ENCODE data around the gene NANOS3. TPM values are rescaled to one million over a fixed set of nuclear protein-coding genes. Genes with fewer than 3 reads are reported as not detected.

Gene NANOS3
- total and polyA plus RNA-seq, 9 of the 15 experiments (the other 6 are each of a cell fraction or from before 2014, with no cell fraction given) = not detected

DNA sequence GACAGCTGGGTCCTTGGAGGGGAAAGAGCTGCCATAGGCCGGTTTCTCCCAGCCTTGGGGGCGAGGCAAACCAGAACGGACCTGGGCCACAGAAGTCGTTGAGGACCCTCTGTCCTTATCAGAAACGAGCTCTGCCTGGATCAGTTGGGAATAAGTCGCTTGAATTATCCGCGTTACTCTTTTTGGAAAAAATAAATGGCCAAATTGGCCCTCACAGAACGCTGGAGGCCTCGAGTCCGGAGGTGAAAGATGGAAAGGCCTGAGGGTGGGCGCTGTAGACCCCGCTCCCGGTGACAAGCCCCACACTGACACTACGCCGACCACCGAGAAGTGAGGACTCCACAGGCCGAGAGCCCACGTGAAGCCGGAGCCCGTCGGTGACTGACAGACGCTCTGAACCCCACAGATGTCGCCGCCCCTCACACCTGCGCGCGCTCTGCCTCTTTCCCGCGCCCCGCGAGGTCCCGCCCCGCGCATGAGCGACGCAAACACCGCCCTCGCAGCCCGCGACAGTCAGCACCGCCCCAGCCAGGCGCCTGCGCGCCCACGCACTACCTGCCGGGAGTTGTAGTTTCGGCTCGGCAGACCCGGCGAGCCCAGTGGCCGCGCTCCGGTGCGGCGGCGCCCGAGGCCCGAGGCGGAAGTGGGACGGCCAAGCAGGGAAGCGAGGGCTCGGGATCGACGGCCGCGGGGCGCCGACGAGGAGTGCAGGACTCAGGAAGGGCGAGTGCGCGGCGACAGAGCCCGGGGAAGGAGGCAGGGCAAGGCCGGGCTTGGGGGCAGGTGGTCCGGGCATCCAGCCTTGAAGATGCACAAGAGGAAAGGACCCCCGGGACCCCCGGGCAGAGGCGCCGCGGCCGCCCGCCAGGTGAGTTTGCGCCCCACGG is 28.9 kb downstream of the NANOS3 start, which contains the start of the genes BRME1 and CC2D1A (continued):
- TF ChIP-seq, protein P1, sequence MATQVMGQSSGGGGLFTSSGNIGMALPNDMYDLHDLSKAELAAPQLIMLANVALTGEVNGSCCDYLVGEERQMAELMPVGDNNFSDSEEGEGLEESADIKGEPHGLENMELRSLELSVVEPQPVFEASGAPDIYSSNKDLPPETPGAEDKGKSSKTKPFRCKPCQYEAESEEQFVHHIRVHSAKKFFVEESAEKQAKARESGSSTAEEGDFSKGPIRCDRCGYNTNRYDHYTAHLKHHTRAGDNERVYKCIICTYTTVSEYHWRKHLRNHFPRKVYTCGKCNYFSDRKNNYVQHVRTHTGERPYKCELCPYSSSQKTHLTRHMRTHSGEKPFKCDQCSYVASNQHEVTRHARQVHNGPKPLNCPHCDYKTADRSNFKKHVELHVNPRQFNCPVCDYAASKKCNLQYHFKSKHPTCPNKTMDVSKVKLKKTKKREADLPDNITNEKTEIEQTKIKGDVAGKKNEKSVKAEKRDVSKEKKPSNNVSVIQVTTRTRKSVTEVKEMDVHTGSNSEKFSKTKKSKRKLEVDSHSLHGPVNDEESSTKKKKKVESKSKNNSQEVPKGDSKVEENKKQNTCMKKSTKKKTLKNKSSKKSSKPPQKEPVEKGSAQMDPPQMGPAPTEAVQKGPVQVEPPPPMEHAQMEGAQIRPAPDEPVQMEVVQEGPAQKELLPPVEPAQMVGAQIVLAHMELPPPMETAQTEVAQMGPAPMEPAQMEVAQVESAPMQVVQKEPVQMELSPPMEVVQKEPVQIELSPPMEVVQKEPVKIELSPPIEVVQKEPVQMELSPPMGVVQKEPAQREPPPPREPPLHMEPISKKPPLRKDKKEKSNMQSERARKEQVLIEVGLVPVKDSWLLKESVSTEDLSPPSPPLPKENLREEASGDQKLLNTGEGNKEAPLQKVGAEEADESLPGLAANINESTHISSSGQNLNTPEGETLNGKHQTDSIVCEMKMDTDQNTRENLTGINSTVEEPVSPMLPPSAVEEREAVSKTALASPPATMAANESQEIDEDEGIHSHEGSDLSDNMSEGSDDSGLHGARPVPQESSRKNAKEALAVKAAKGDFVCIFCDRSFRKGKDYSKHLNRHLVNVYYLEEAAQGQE (IDR thresholded peaks at IDR 0.05; ENCODE audit: borderline replicate concordance) = no peak
- TF ChIP-seq, protein P1 (CRISPR knock-in tag; IDR thresholded peaks at IDR 0.05; ENCODE audit: low read depth) = peak; percentile 46; the same call in 1 of the 2 replicates
- no peak for TF ChIP-seq RBM15 (IDR thresholded peaks at IDR 0.05; ENCODE audit: insufficient read depth, low read length)
- TF ChIP-seq, protein P2, sequence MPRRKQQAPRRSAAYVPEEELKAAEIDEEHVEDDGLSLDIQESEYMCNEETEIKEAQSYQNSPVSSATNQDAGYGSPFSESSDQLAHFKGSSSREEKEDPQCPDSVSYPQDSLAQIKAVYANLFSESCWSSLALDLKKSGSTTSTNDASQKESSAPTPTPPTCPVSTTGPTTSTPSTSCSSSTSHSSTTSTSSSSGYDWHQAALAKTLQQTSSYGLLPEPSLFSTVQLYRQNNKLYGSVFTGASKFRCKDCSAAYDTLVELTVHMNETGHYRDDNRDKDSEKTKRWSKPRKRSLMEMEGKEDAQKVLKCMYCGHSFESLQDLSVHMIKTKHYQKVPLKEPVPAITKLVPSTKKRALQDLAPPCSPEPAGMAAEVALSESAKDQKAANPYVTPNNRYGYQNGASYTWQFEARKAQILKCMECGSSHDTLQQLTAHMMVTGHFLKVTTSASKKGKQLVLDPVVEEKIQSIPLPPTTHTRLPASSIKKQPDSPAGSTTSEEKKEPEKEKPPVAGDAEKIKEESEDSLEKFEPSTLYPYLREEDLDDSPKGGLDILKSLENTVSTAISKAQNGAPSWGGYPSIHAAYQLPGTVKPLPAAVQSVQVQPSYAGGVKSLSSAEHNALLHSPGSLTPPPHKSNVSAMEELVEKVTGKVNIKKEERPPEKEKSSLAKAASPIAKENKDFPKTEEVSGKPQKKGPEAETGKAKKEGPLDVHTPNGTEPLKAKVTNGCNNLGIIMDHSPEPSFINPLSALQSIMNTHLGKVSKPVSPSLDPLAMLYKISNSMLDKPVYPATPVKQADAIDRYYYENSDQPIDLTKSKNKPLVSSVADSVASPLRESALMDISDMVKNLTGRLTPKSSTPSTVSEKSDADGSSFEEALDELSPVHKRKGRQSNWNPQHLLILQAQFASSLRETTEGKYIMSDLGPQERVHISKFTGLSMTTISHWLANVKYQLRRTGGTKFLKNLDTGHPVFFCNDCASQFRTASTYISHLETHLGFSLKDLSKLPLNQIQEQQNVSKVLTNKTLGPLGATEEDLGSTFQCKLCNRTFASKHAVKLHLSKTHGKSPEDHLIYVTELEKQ (CRISPR knock-in tag; IDR thresholded peaks at IDR 0.05) = no peak
- TF ChIP-seq KLF16 (IDR thresholded peaks at IDR 0.05) = no peak
- no peak for TF ChIP-seq RAD21 (CRISPR knock-in tag; conservative IDR thresholded peaks at IDR 0.05 in 1 of 2, IDR thresholded peaks at IDR 0.05 in 1 of 2)
- peak; percentile 88 for TF ChIP-seq GABPB1 (CRISPR knock-in tag; IDR thresholded peaks at IDR 0.05)
- no peak; the same call in 1 of the 2 replicates for TF ChIP-seq ZBTB1 (CRISPR knock-in tag; IDR thresholded peaks at IDR 0.05; ENCODE audit: borderline replicate concordance, low read depth)
- TF ChIP-seq PRPF4 (IDR thresholded peaks at IDR 0.05; ENCODE audit: insufficient read depth, low read depth, low read length, poor library complexity, severe bottlenecking) = no peak
- TF ChIP-seq ZBED1 (IDR thresholded peaks at IDR 0.05) = no peak
- no peak for TF ChIP-seq TCFL5 (CRISPR knock-in tag; conservative IDR thresholded peaks at IDR 0.05)
- no peak for TF ChIP-seq ZNF830 (CRISPR knock-in tag; IDR thresholded peaks at IDR 0.05)
- no peak for TF ChIP-seq ZBTB8A (IDR thresholded peaks at IDR 0.05; ENCODE audit: partially characterized antibody)
- TF ChIP-seq, protein P3, sequence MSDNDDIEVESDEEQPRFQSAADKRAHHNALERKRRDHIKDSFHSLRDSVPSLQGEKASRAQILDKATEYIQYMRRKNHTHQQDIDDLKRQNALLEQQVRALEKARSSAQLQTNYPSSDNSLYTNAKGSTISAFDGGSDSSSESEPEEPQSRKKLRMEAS (CRISPR knock-in tag; IDR thresholded peaks at IDR 0.05) = peak; percentile 99
- TF ChIP-seq, protein P4, sequence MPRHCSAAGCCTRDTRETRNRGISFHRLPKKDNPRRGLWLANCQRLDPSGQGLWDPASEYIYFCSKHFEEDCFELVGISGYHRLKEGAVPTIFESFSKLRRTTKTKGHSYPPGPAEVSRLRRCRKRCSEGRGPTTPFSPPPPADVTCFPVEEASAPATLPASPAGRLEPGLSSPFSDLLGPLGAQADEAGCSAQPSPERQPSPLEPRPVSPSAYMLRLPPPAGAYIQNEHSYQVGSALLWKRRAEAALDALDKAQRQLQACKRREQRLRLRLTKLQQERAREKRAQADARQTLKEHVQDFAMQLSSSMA (CRISPR knock-in tag; IDR thresholded peaks at IDR 0.05) = no peak
